ENCODE measurements around the gene BMF.
"Not testable (repeated sequence)": the region's sequence is repeated elsewhere in the genome, so short reads cannot be mapped to it uniquely, and the experiment has no call there.

The BMF gene

DNA sequence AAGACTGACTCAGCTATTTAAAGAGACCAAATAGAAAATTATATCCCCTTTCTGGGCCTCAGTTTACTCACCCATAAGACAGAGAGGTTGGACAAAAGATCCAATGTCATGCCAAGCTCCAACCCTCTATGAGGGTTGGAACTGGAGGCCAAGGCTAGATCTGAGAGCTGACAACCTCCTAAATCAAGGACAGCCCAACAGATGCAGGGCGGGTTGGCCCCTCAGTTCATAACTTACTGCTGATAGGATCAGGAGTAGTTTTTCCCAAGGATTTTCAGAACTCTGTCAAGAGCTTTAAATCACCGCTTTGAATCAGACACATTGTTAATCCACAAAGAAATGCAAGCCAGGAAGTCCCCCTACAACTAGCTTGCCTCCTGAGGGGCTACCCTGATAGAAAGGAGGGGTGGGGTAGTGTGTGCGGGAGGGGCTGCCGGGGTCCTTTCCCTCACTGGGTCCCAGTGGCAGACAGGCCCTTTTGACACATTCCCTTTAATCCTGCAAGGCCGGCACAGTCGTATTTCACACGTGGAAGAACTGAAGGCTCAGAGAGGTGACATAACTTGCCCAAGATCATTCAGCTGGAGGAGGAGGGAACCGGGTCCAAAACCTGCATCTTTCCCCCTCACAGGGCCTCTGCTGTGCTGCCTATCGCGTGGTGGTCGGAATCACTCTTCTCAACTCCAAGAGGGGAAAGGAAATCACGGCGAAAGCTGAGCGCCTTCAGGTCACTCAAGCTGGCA lies 21.4 kb downstream of the BMF start:
- TF ChIP-seq JUND (IDR thresholded peaks at IDR 0.05; ENCODE audit: low read depth): no peak
- no peak for DNase-seq (ENCODE audit: low read depth in 1 of 2, low spot score in 1 of 2)
- in situ Hi-C loops (cut with HindIII; ENCODE audit: low pct_unique_long_range_greater_than_20kb, low sequenced_read_pairs): no loop called here

DNA sequence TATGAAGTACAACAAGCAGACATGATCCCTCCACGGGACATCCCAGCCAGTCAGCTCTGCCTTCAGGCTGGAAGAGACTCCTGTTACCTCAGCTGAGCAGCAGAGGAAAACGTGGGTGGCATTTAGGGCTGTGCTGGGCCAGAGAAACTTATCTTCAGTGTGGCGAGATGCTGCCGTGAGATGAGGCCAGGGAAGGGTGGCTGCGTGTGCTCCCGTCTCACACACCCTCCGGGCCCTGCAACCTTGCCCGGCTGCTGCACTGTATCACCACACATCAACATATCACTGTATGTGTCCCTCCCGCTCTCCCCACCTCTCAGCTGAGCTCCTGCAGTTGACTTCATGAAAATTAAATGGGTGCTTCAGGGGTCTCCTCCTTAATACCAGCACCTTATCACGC lies 23.4 kb downstream of the BMF start:
- in situ Hi-C loops (cut with HindIII; ENCODE audit: low pct_unique_long_range_greater_than_20kb, low sequenced_read_pairs): no loop called here
- no peak for DNase-seq (ENCODE audit: low read depth in 1 of 2, low spot score in 1 of 2)
- no peak for TF ChIP-seq JUND (IDR thresholded peaks at IDR 0.05; ENCODE audit: low read depth)

DNA sequence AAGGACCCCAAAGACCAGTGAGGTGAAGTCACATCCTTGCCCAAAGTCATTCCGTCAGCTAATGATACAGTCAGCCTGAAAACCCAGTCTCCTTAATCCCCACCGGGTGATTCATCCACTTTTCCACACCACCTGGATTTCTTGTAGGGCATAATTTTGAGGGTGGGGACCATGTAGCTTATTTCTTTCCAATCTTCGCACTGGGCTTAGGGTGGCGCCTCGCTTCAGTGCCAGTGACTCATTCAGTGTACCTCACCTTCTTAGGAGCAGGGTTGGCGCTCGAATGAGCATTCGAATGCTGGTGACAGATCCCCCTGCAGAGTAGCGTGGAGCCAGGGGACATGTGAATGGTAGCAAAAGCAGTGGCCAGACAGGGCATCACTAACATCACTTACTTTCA lies 24.0 kb downstream of the BMF start:
- DNase-seq (ENCODE audit: low read depth in 1 of 2, low spot score in 1 of 2): no peak
- no peak for TF ChIP-seq JUND (IDR thresholded peaks at IDR 0.05; ENCODE audit: low read depth)
- in situ Hi-C loops (cut with HindIII; ENCODE audit: low pct_unique_long_range_greater_than_20kb, low sequenced_read_pairs): no loop called here

DNA sequence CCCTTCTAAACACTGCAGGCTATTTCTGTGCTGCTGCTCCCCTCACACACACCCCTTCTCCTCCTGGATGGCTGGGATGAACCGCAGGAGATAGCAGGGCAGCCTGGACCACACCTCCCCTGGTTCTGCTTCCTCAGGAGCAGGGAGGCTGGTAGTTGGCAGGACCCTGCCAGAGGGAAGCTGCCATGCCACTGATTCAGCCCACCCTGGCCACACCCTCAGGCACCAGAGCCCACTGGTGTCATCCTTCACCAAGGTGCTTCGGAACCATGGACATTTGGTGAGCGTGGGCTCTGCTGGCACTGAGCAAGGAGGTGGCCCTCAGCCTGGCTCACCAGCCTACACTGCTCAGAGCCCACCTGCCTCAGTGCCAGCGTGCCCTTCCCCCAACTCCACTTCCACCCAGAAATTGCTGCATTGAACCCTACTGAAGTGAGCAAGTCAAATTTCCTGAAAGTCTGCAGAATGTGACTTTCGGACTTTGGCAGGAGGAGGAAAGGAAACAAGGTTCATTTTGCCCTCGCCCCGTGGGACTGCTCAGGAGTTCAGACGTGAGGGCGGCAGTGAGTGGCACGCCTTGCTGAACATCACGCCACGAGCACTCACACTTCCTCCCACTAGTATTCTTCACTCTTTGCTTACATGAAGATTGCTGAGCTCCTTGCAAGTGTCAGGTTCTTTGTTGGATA lies 26.3 kb downstream of the BMF start:
- in situ Hi-C loops (cut with HindIII; ENCODE audit: low pct_unique_long_range_greater_than_20kb, low sequenced_read_pairs): no loop called here

DNA sequence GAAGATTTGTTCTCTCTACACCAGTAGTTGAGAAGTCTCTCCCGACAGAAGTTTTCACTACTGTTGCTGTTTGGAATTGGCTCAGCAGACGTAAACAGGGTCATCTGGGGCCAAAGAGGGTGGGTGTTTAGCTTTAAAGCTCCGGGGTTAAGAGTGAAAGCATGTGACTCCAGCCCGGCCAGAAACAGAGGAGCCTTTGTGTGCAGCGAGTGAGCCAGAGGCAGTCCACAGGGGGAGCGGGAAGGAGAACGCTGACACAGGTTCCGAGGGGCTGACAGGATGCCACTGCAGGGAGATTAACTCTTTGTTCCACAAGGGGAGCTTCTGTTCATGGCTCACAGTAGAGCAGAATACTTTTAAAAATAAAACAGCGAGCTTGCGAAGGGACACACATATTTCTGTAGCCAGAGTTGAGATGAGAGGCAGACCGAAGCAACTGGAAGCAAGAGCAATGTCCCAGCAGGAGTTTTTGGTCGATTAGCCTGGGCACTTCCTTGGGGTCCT lies 26.9 kb downstream of the BMF start:
- in situ Hi-C loops (cut with HindIII; ENCODE audit: low pct_unique_long_range_greater_than_20kb, low sequenced_read_pairs): no loop called here
- DNase-seq (ENCODE audit: low read depth in 1 of 2, low spot score in 1 of 2): peak; percentile 52 to 59
- TF ChIP-seq JUND (IDR thresholded peaks at IDR 0.05; ENCODE audit: low read depth): no peak

More for the DNA sequence above, 26.3 kb downstream of the BMF start:
- TF ChIP-seq JUND (IDR thresholded peaks at IDR 0.05; ENCODE audit: low read depth): no peak
- DNase-seq (ENCODE audit: low read depth in 1 of 2, low spot score in 1 of 2): no peak

DNA sequence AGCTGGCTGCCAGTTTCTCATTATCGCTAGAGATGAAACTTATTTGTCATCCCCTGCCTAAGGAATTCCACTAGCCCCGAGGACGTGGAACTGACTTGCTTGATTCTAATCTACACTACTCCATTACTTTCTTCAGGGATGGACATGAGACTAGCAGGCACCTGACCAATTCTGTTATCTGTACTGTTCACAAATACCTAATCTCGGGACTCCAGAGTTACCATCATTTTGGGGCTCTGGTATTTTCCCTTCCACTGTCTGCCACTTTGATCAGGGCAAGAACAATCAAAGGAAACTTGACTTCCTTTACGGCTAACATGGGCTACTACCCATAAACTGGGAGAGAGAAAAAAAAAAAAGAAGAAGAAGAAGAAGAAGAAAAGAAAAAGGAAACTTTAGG lies 27.8 kb downstream of the BMF start:
- TF ChIP-seq JUND (IDR thresholded peaks at IDR 0.05; ENCODE audit: low read depth): no peak
- in situ Hi-C loops (cut with HindIII; ENCODE audit: low pct_unique_long_range_greater_than_20kb, low sequenced_read_pairs): no loop called here
- no peak for DNase-seq (ENCODE audit: low read depth in 1 of 2, low spot score in 1 of 2)

DNA sequence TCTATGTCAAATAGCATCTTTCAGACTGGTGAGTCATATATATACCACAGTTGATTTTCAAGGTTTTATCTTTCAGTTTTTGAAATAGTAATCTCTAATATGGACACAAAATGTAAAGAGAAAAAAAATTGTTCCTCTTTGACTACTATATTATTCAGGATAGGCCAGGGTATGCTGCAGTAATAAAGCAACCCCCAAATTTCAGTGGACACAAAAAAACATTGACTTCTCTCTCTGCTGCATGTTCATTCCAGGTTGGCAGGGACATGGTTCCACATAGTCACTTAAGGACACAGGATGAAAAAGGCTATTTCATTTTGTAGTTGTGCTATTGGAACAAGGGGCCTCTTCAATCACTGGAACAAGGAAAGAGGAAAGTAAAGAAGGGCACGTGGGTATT lies 28.6 kb downstream of the BMF start:
- in situ Hi-C loops (cut with HindIII; ENCODE audit: low pct_unique_long_range_greater_than_20kb, low sequenced_read_pairs): no loop called here
- no peak for TF ChIP-seq JUND (IDR thresholded peaks at IDR 0.05; ENCODE audit: low read depth)
- no peak for DNase-seq (ENCODE audit: low read depth in 1 of 2, low spot score in 1 of 2)

DNA sequence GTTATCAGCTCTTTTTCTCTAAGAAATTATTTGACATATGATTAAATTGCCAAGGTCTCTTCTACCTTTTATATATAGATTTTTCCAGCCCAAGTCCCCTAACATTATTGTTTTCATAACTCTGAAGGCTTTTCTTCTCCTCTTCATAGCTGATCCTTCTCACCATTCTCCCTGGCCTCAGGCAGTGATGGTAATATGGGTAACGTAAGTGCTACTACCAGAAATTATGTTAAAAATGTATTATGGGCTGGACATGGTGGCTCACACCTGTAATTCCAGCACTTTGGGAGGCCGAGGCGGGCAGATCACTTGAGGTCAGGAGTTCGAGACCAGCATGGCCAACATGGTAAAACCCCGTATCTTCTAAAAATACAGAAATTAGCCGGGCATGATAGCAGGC lies 29.2 kb downstream of the BMF start:
- no peak for DNase-seq (ENCODE audit: low read depth in 1 of 2, low spot score in 1 of 2)
- no peak for TF ChIP-seq JUND (IDR thresholded peaks at IDR 0.05; ENCODE audit: low read depth)
- in situ Hi-C loops (cut with HindIII; ENCODE audit: low pct_unique_long_range_greater_than_20kb, low sequenced_read_pairs): no loop called here

DNA sequence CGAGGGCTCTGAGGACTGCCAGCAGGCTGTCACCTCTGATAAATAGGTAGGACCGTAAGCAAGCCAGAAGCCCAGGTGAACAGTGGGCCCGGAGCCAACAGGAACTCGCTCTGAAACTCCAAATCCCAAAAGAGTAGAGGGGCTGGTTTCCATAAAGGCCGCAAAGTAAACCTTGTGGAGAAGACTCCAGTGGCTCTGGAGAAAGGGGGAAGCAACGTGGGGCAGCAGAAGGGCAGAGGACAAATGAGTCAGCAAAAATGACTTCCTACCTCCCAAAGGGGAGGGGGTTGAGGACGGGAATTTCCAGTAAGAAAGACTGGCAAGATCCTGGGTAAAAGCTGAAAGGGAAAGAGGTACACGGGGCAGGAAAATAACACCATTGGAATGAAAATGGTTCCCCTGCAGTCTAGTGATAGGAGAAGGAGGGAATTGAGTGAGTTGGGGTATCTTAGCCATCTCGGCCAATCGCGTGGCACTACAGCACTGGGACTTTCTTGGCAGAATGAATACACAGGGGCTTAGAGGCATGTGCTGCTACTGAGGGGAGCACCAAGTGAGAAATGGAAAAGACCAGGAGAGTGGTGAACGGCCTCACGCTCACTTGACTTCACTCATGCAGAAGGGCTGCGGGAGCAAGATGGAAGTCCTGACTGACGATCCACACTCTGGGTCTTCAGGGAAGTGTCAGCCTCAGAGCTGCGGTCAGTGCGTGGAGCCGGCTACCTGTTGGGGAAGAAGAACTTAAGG lies 33.2 kb downstream of the BMF start:
- DNase-seq (ENCODE audit: low read depth in 1 of 2, low spot score in 1 of 2): no peak
- no peak for TF ChIP-seq JUND (IDR thresholded peaks at IDR 0.05; ENCODE audit: low read depth)
- in situ Hi-C loops (cut with HindIII; ENCODE audit: low pct_unique_long_range_greater_than_20kb, low sequenced_read_pairs): no loop called here

DNA sequence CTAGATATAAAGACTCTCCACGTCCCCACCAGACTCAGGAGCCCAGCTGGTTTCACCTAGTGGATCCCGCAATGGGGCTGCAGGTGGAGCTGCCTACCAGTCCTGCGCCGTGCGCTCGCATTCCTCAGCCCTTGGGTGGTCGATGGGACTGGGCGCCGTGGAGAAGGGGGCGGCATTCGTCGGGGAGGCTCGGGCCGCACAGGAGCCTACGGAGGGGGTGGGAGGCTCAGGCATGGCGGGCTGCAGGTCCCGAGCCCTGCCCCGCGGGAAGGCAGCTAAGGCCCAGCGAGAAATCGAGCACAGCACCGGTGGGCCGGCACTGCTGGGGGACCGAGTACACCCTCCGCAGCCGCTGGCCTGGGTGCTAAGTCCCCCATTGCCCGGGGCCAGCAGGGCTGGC lies 34.0 kb downstream of the BMF start:
- in situ Hi-C loops (cut with HindIII; ENCODE audit: low pct_unique_long_range_greater_than_20kb, low sequenced_read_pairs); DNase-seq (ENCODE audit: low read depth in 1 of 2, low spot score in 1 of 2): not testable (repeated sequence)

DNA sequence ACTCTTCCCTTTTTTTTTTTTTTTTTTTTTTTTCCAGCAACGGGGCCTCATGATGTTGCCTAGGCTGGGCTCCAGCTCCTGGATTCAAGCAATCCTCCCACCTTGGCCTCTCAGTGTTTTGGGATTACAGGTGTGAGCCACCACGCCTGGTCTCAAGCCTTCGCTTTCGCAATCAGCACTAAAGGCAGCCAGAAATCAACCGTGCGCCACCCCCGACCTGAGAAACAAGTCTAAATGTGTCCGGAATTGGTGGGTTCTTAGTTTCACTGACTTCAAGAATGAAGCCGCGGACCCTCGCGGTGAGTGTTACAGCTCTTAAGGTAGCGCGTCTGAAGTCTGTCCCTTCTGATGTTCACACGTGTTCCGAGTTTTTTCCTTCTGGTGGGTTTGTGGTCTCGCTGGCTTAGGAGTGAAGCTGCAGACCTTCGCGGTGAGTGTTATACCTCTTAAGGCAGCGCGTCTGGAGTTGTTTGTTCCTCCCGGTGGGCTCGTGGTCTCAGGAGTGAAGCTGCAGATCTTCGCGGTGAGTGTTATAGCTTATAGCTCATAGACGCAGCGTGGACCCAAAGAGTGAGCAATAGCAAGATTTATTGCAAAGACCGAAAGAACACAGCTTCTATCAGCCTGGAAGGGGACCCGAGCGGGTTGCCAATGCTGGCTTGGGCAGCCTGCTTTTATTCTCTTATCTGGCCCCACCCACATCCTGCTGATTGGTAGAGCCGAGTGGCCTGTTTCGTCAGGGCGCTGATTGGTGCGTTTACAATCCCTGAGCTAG lies 34.8 kb downstream of the BMF start:
- DNase-seq (ENCODE audit: low read depth in 1 of 2, low spot score in 1 of 2); in situ Hi-C loops (cut with HindIII; ENCODE audit: low pct_unique_long_range_greater_than_20kb, low sequenced_read_pairs): not testable (repeated sequence)

DNA sequence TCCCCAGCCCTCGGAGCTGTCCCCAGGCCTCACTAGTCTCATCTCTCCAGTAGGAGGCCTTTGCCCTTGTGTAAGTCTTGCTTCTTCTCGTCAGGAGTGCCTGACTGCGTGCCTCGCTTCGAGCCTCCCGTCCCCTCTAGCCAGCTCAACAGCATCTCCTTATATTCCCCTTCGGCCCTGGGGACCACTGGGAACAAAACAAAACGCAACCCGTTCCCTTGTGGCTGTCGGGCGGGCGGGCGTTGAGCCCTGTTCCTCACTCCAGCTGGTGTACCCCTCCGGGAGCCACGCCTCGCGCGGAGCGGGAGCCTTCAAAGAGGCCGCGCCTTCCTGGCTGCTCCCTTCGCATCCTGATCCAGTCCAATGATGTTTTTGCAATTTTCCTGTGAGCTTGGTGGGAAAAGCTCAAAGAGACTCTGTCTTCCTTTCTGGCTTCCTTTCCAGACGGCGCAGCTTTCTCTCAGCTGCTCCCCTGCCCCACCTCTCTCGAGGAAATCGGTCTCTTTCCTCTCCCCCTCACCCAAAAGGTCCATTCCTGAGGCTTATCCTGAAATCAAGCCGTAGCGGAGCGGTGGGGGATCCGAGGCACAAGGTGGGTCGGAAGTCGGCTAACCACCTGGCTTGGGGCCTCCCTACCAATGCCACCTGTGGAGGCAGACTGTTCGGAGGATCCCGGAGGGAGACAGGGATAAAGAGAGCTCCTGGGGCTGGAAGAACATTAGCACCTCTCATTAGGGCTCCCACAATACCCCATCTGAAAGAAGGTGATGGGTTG lies 36.3 kb downstream of the BMF start:
- DNase-seq (ENCODE audit: low read depth in 1 of 2, low spot score in 1 of 2): no peak
- in situ Hi-C loops (cut with HindIII; ENCODE audit: low pct_unique_long_range_greater_than_20kb, low sequenced_read_pairs): no loop called here
- no peak for TF ChIP-seq JUND (IDR thresholded peaks at IDR 0.05; ENCODE audit: low read depth)
